GM20431 (cell line): ENCODE results near the gene LDLRAD3.

Experiments used
- in situ Hi-C: fragments of 300-500 bp; cut with MseI, MboI; formaldehyde crosslinking; loops from one replicate; pipeline ENCODE4 v1.15.0; 2020; ENCODE audit warnings: low sequenced_read_pairs; ENCODE audit not compliant: unreplicated experiment

Gene LDLRAD3

GRCh38 chr11:35924811-35925210 is 19.1 kb upstream of the LDLRAD3 start:
- in situ Hi-C loops: no loop called here

GRCh38 chr11:35927104-35927503 is 16.8 kb upstream of the LDLRAD3 start:
- in situ Hi-C loops: no loop called here

- in situ Hi-C loops: no loop called here
These were observed 16.2 kb upstream of the LDLRAD3 start for GRCh38 chr11:35927682-35928081.

GRCh38 chr11:35928688-35929395 is 15.0 kb upstream of the LDLRAD3 start:
- in situ Hi-C loops: no loop called here

- in situ Hi-C loops: no loop called here
These were observed 13.4 kb upstream of the LDLRAD3 start for GRCh38 chr11:35930466-35930865.

- in situ Hi-C loops: no loop called here
These were observed 11.7 kb upstream of the LDLRAD3 start for GRCh38 chr11:35932121-35932520.

GRCh38 chr11:35932681-35933319 is 11.1 kb upstream of the LDLRAD3 start:
- in situ Hi-C loops: no loop called here

- in situ Hi-C loops: no loop called here
These were observed 10.5 kb upstream of the LDLRAD3 start for GRCh38 chr11:35933320-35933871.

- in situ Hi-C loops: no loop called here
These were observed 9.6 kb upstream of the LDLRAD3 start for GRCh38 chr11:35934271-35934670.

GRCh38 chr11:35934981-35935380 is 8.9 kb upstream of the LDLRAD3 start:
- in situ Hi-C loops: no loop called here

- in situ Hi-C loops: no loop called here
These were observed 8.5 kb upstream of the LDLRAD3 start for GRCh38 chr11:35935390-35935789.

- in situ Hi-C loops: no loop called here
These were observed 6.8 kb upstream of the LDLRAD3 start for GRCh38 chr11:35937111-35937510.

- in situ Hi-C loops: no loop called here
These were observed 6.2 kb upstream of the LDLRAD3 start for GRCh38 chr11:35937700-35938099.

- in situ Hi-C loops: no loop called here
These were observed 5.6 kb upstream of the LDLRAD3 start for GRCh38 chr11:35938231-35938630.

- in situ Hi-C loops: no loop called here
These were observed 553 bp upstream of the LDLRAD3 start for GRCh38 chr11:35943309-35943708.

- in situ Hi-C loops: no loop called here
These were observed 758 bp downstream of the LDLRAD3 start for GRCh38 chr11:35944503-35945136.

- in situ Hi-C loops: no loop called here
These were observed 1.3 kb downstream of the LDLRAD3 start for GRCh38 chr11:35945137-35945518.

- in situ Hi-C loops: no loop called here
These were observed 2.9 kb downstream of the LDLRAD3 start for GRCh38 chr11:35946766-35947165.

- in situ Hi-C loops: no loop called here
These were observed 3.6 kb downstream of the LDLRAD3 start for GRCh38 chr11:35947437-35947836.

- in situ Hi-C loops: no loop called here
These were observed 5.4 kb downstream of the LDLRAD3 start for GRCh38 chr11:35949242-35949641.

- in situ Hi-C loops: no loop called here
These were observed 6.2 kb downstream of the LDLRAD3 start for GRCh38 chr11:35950082-35950481.
